Heart left ventricle (tissue), 16 donors: Measurements from ENCODE around the gene ADCY5. TPM values are rescaled to one million over a fixed set of nuclear protein-coding genes. Genes with fewer than 3 reads are reported as not detected.

ENCODE experiments used
- ATAC-seq, 4 donors: fragments of 200-7000 bp; cut with Tn5 transposase; one replicate each; pipeline ENCODE4 v1.9.1; 2020 to 2022; ENCODE audit warnings: moderate library complexity in 4 of 4, mild to moderate bottlenecking in 3 of 4, moderate number of reproducible peaks in 1 of 4
- DNase-seq, 5 donors: peaks; one replicate each; pipeline ENCODE4 v3.0.0-alpha.2; 2020
- H3K27ac ChIP-seq, 12 donors: fragments of 200-600 bp; sonication (generic) in 4 of 12; one replicate each; pipeline versions ENCODE4 v1.5.0 to v1.8.0; 2016 to 2022; ENCODE audit warnings: mild to moderate bottlenecking in 2 of 12
- H3K27me3 ChIP-seq, 9 donors: fragments of 200-600 bp; sonication (generic) in 2 of 9; one replicate each; pipeline versions ENCODE4 v1.5.1 to v1.8.0; 2016 to 2022; ENCODE audit warnings: mild to moderate bottlenecking in 3 of 9
- H3K36me3 ChIP-seq, 9 donors: fragments of 200-600 bp; sonication (generic) in 2 of 9; one replicate each; pipeline versions ENCODE4 v1.5.0 to v1.8.0; 2018 to 2022; ENCODE audit warnings: mild to moderate bottlenecking in 2 of 9
- H3K4me1 ChIP-seq, 12 donors: fragments of 200-600 bp; sonication (generic) in 4 of 12; one replicate each; pipeline versions ENCODE4 v1.5.0 to v1.8.0; 2016 to 2022; ENCODE audit warnings: mild to moderate bottlenecking in 3 of 12
- H3K4me3 ChIP-seq, 12 donors: fragments of 200-600 bp; sonication (generic) in 4 of 12; one replicate each; pipeline versions ENCODE4 v1.5.0 to v1.8.0; 2017 to 2022; ENCODE audit warnings: mild to moderate bottlenecking in 9 of 12, moderate library complexity in 4 of 12
- H3K9me3 ChIP-seq, 12 donors: fragments of 200-600 bp; sonication (generic) in 4 of 12; one replicate each; pipeline versions ENCODE4 v1.5.0 to v1.8.0; 2016 to 2022; ENCODE audit warnings: mild to moderate bottlenecking in 1 of 12
- POLR2A ChIP-seq, 2 donors: fragments of 450-650 bp; IDR thresholded peaks; one replicate each; pipeline ENCODE4 v1.6.1; 2017; ENCODE audit warnings: antibody characterized with exemption in 2 of 2, mild to moderate bottlenecking in 2 of 2, moderate library complexity in 2 of 2
- WGBS, 4 donors: extraction: QIAGEN DNeasy Blood & Tissue Kit in 2 of 4; methylation state at CpG; one replicate each; pipeline versions ENCODE4 v1.1.5 to v1.1.7; 2013 to 2018; 5-methylcytosine and 5-hydroxymethylcytosine counted together
- intact Hi-C, 10 donors: fragments of 100-400 bp; cut with DNase I; formaldehyde crosslinking; loops; one replicate each; pipeline versions ENCODE4 v1.11.1 to v1.14.2; 2022
- polyA plus RNA-seq, 2 donors: library from polyadenylated mRNA; stranded (reverse); fragments of 200-250 nt; gene quantifications; one replicate each; pipeline ENCODE4 v1.2.3, GENCODE V29; 2013
- total RNA-seq, 9 donors: library from RNA; depleted of rRNA in 2 of 9; stranded (reverse); fragments of >200 nt in 2 of 9; fragmentation: NEBNext Ultra II Directional in 3 of 9; extraction: Animal tissue kit (Norgen Biotek cat#: 25700) in 3 of 9; gene quantifications; one replicate each; pipeline versions ENCODE4 v1.1.0 to v1.2.4, GENCODE V29; 2016 to 2023
- TF ChIP-seq, protein P1 (sequence below), 12 donors: fragments of 200-600 bp; sonication (generic) in 4 of 12; IDR thresholded peaks; one replicate each; pipeline versions ENCODE4 v1.5.0 to v1.8.0; 2018 to 2022; ENCODE audit warnings: antibody characterized with exemption in 12 of 12, mild to moderate bottlenecking in 5 of 12
- donor health status: ischemic (EF 13 %, LVEDD 7.1; RV severe dilation, severe dysfunction).
- donor health status: healthy with polysubstance abuse.
- donor health status: DM: no; HTN: yes; CAD: no.
- donor health status: DM: no; HTN: no; CAD: no.
- donor health status: ischemic (EF 25% LVEDD 6.9; RV normal size, moderate dysfunction).
- donor health status: ischemic (EF 25% LVEDD 5.7; RV mildly dilated, moderate dysfunction).
- donor health status: healthy.
- donor health status: DM: yes; HTN: yes; CAD: no.
- donor health status: ischemic (EF 35%, LVEDD 5.7; RV mildly dilated, moderate dysfunction).
- donor health status: nonischemic (EF 11% LVEDD 7.7; RV severe dilation, severe dysfunction).
- donor health status: DM: yes; HTN: yes; CAD: no.
- donor health status: PGD.
- donor health status: ischemic (EF 29% LVEDD 5.4; RV normal size, mild dysfunction).
- donor health status: nonischemic (EF 23%, LVEDD 6.1; RV moderate dilation, normal function).

ADCY5 gene
- total and polyA plus RNA-seq, 11 donors = 78.5 to 276 (median 167) TPM

DNA sequence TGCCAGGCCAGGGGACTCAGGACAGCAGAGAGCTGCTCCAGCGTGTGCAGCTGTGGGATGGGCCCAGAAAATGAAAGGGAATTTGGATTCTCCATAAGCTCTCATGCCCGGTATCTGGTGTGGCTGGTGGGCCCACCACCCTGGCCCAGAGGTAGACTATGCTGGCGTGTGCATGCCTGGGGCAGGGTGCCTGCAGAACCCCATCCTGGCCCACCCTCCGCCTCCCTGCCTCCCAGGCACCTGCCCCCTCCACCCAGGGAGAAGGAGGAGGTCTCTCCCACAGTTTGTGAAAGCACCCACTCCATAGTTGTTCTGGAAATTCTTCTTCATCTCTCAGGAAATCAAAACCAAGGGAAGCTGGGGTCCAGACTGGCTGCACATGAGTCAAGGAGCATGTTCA, 112.9 kb downstream of the ADCY5 start:
- H3K4me1 ChIP-seq = peaks cover 0 to 93% (median 47%) of the 10 kb centered on the region in 12 donors
- no peaks in the 10 kb centered on the region for H3K27me3 ChIP-seq
- DNase-seq (peak in 3 of 5 donors; percentile 13 to 31 (median 21)), ATAC-seq (no peak)
- intact Hi-C loops = loop anchor here in 1 of 10 donors (5.0 kb wide), 1 partner anchor 111 kb away; the partner anchor contains the start of gene ADCY5
- H3K9me3 ChIP-seq = no peaks in the 10 kb centered on the region
- H3K4me3 ChIP-seq = no peak overlapping the region
- no peak for TF ChIP-seq POLR2A (IDR thresholded peaks at IDR 0.05)
- TF ChIP-seq, protein P1, sequence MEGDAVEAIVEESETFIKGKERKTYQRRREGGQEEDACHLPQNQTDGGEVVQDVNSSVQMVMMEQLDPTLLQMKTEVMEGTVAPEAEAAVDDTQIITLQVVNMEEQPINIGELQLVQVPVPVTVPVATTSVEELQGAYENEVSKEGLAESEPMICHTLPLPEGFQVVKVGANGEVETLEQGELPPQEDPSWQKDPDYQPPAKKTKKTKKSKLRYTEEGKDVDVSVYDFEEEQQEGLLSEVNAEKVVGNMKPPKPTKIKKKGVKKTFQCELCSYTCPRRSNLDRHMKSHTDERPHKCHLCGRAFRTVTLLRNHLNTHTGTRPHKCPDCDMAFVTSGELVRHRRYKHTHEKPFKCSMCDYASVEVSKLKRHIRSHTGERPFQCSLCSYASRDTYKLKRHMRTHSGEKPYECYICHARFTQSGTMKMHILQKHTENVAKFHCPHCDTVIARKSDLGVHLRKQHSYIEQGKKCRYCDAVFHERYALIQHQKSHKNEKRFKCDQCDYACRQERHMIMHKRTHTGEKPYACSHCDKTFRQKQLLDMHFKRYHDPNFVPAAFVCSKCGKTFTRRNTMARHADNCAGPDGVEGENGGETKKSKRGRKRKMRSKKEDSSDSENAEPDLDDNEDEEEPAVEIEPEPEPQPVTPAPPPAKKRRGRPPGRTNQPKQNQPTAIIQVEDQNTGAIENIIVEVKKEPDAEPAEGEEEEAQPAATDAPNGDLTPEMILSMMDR (IDR thresholded peaks at IDR 0.05) = no peak
- peak overlapping the region in 11 of 12 donors; percentile 11 to 97 (median 88) for H3K27ac ChIP-seq
- peaks cover 0 to 5% (median 0%) of the 10 kb centered on the region in 9 donors for H3K36me3 ChIP-seq
- 68 to 83% (median 78%) methylated on average over 4 of the region's 4 CpGs for WGBS, 4 donors

DNA sequence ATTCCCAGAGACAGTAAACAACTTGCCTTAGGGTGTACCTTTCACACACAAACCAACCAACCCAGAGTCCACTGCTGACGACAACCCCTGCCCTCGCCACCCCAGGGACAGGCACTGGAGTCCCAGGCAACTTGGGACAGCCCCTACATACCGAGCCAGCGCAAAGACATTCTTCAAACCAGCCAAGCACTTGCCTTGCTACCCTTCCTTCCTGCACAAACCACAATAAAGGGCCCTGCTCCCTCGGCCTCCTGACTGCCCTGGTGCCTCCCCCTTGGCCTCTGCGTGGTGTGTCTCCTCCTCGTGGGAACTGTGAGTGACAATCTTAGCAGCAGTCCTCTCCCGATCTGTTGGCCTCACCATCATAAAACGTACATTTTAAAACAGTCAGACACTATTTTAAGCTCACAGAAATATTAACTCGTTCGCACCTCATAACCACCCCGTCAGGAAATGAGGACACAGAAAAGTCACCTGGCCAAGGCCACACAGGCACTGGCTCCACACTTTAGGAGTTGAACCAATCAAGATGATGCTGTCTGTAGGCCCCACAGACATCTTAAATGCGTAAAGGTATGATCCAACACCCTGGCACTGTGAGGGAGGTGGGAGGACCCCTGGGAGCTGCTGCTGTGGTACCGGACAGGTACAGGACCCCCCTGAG, 113.8 kb downstream of the ADCY5 start:
- peaks cover 0 to 5% (median 0%) of the 10 kb centered on the region in 9 donors for H3K36me3 ChIP-seq
- 46 to 64% (median 59%) methylated on average over 14 of the region's 14 CpGs for WGBS, 4 donors
- ATAC-seq (peak in 3 of 4 donors; percentile 16 to 29 (median 25)), DNase-seq (peak in 3 of 5 donors; percentile 42 to 58 (median 50))
- no peaks in the 10 kb centered on the region for H3K9me3 ChIP-seq
- intact Hi-C loops = loop anchor here in 1 of 10 donors (5.0 kb wide), 1 partner anchor 112 kb away; the partner anchor contains the start of gene ADCY5
- peak overlapping the region in 7 of 12 donors; percentile 2 to 43 (median 27) for H3K4me3 ChIP-seq
- peak overlapping the region; percentile 11 to 97 (median 88) for H3K27ac ChIP-seq
- H3K4me1 ChIP-seq = peaks cover 0 to 92% (median 49%) of the 10 kb centered on the region in 12 donors
- no peaks in the 10 kb centered on the region for H3K27me3 ChIP-seq
- TF ChIP-seq POLR2A (IDR thresholded peaks at IDR 0.05) = no peak
- TF ChIP-seq, protein P1 (IDR thresholded peaks at IDR 0.05) = no peak

DNA sequence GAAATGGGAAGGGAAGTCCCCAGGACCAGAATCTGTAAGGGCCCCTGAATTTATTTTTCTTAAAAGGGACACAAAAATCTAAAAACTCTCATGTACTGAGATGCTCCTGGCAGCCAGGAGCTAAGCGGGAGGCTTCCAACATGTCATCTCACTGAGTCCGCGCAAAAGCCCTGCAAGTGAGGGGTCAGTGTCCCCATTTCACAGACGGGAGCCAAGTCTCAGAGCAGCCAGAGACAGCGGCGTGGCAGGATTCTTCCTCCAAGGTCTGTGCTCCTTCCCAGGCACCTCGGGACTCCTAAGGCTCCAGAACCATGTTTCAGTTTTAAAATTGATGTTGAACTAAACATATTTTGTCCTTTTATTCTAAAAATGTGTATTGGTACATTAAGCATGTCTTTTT, 114.8 kb downstream of the ADCY5 start:
- 85 to 89% (median 86%) methylated on average over 7 of the region's 7 CpGs for WGBS, 4 donors
- peaks cover 0 to 5% (median 0%) of the 10 kb centered on the region in 9 donors for H3K36me3 ChIP-seq
- peaks cover 0 to 92% (median 48%) of the 10 kb centered on the region in 12 donors for H3K4me1 ChIP-seq
- intact Hi-C loops = loop anchor here in 3 of 10 donors (5.0 kb wide), 3 partner anchors 38 to 113 kb away; partner anchors contain the start of gene ADCY5 (in 2 of the 3)
- H3K4me3 ChIP-seq = peak overlapping the region in 4 of 12 donors; percentile 21 to 43 (median 30)
- H3K27me3 ChIP-seq = no peaks in the 10 kb centered on the region
- DNase-seq = peak in 2 of 5 donors; percentile 6 to 20
- no peaks in the 10 kb centered on the region for H3K9me3 ChIP-seq
- no peak for TF ChIP-seq POLR2A (IDR thresholded peaks at IDR 0.05)
- TF ChIP-seq, protein P1 (IDR thresholded peaks at IDR 0.05) = no peak
- H3K27ac ChIP-seq = peak overlapping the region in 10 of 12 donors; percentile 58 to 97 (median 90)
- no peak for ATAC-seq

DNA sequence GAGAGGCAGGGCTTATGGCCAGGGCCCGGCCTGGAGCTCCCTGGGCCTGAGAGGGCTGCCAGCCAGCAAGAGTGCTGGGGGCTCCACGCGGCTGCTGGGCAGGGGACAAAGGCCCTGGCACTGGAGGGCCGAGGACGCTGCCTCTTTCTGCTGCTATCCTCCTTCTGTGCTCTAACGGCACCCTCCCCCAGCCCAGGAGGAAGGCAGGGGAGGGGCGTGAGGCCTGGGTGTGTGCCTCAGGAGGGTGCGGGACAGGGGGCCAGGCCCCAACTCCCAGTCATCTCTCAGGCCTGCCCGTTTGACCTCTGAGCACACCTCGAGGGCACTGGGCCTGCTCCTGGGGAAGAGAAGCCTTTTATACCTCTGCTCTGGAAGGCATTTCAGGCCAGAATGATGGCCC, 115.5 kb downstream of the ADCY5 start:
- Histone ChIP-seq H3K27ac (peak overlapping the region; percentile 58 to 97 (median 88)), H3K27me3 (no peaks in the 10 kb centered on the region), H3K9me3 (no peaks in the 10 kb centered on the region), H3K36me3 (peaks cover 0 to 5% (median 0%) of the 10 kb centered on the region in 9 donors), H3K4me3 (no peak overlapping the region), H3K4me1 (peaks cover 0 to 92% (median 46%) of the 10 kb centered on the region in 12 donors)
- TF ChIP-seq, protein P1 (IDR thresholded peaks at IDR 0.05) = no peak
- no peak for TF ChIP-seq POLR2A (IDR thresholded peaks at IDR 0.05)
- DNase-seq (peak in 2 of 5 donors; percentile 32 to 38), ATAC-seq (peak in 1 of 4 donors; percentile 3)
- intact Hi-C loops = loop anchor here in 3 of 10 donors (5.0 kb wide), 3 partner anchors 39 to 114 kb away; partner anchors contain the start of gene ADCY5 (in 2 of the 3)
- WGBS, 4 donors = 47 to 65% (median 50%) methylated on average over 4 to 10 of the region's 10 CpGs
